ENCODE measurements around the gene PAM. TPM values are rescaled to one million over a fixed set of nuclear protein-coding genes. Genes with fewer than 3 reads are reported as not detected.
A peak's percentile ranks its signal among the peaks of the same experiment; 100 is the strongest.
"Not testable (repeated sequence)": the region's sequence is repeated elsewhere in the genome, so short reads cannot be mapped to it uniquely, and the experiment has no call there.

PAM gene
- total and polyA plus RNA-seq, 12 donors, result 234 to 580 (median 397) TPM

GRCh38 chr5:103036601-103037000, 281.5 kb downstream of the PAM start:
- Histone ChIP-seq H3K9me3 (replicated peaks in 1 of 3) (no peaks in the 10 kb centered on the region), H3K4me3 (no peak overlapping the region), H3K27me3 (no peaks in the 10 kb centered on the region), H3K36me3 (replicated peaks in 1 of 2) (no peaks in the 10 kb centered on the region), H3K4me1 (replicated peaks in 1 of 2) (no peaks in the 10 kb centered on the region), H3K27ac (no peak overlapping the region)
- intact Hi-C loops (cut with DNase I), result no loop called here
- DNase-seq, result no peak
- WGBS, 4 donors, result 88 to 96% (median 94%) methylated on average over 2 of the region's 2 CpGs
- TF ChIP-seq POLR2A (IDR thresholded peaks at IDR 0.05) (no peak), CTCF (IDR thresholded peaks at IDR 0.05) (no peak)

- Histone ChIP-seq H3K36me3 (replicated peaks in 1 of 2) (no peaks in the 10 kb centered on the region), H3K27ac (no peak overlapping the region), H3K4me3 (no peak overlapping the region), H3K9me3 (replicated peaks in 1 of 3) (no peaks in the 10 kb centered on the region), H3K27me3 (no peaks in the 10 kb centered on the region), H3K4me1 (replicated peaks in 1 of 2) (peaks cover 0 to 2% of the 10 kb centered on the region in 2 donors)
- DNase-seq, result no peak
- intact Hi-C loops (cut with DNase I), result no loop called here
- TF ChIP-seq CTCF (IDR thresholded peaks at IDR 0.05) (no peak), POLR2A (IDR thresholded peaks at IDR 0.05) (no peak)
- WGBS, 4 donors, result 80 to 85% (median 84%) methylated on average over 4 of the region's 4 CpGs
Measured at GRCh38 chr5:103037673-103038455, 282.8 kb downstream of the PAM start.

- no peak for TF ChIP-seq POLR2A (IDR thresholded peaks at IDR 0.05)
- peak; percentile 31 to 75 (median 56) for TF ChIP-seq CTCF (IDR thresholded peaks at IDR 0.05)
- no peaks in the 10 kb centered on the region for H3K27me3 ChIP-seq
- WGBS, 4 donors, result 27 to 34% (median 30%) methylated on average over 4 of the region's 4 CpGs
Measured at GRCh38 chr5:103041071-103041676, 286.1 kb downstream of the PAM start.

GRCh38 chr5:103046706-103047105, 291.6 kb downstream of the PAM start:
- WGBS, 4 donors, result 88 to 94% (median 91%) methylated on average over 19 to 22 of the region's 22 CpGs
- H3K27ac ChIP-seq; H3K27me3 ChIP-seq; H3K4me1 ChIP-seq (replicated peaks in 1 of 2); DNase-seq; H3K9me3 ChIP-seq (replicated peaks in 1 of 3); H3K4me3 ChIP-seq; H3K36me3 ChIP-seq (replicated peaks in 1 of 2): not testable (repeated sequence)
- intact Hi-C loops (cut with DNase I), result loop anchor here in 1 of 2 donors (10.0 kb wide), 1 partner anchor 352 kb away; no protein-coding TSS in a partner anchor

More at GRCh38 chr5:103041071-103041676, 286.1 kb downstream of the PAM start:
- H3K4me1 ChIP-seq (replicated peaks in 1 of 2), result peaks cover 0 to 3% of the 10 kb centered on the region in 2 donors
- no peaks in the 10 kb centered on the region for H3K9me3 ChIP-seq (replicated peaks in 1 of 3)
- no peak overlapping the region for H3K27ac ChIP-seq
- intact Hi-C loops (cut with DNase I), result loop anchor here in 1 of 2 donors (10.0 kb wide), 1 partner anchor 346 kb away; no protein-coding TSS in a partner anchor
- no peaks in the 10 kb centered on the region for H3K36me3 ChIP-seq (replicated peaks in 1 of 2)
- DNase-seq, result no peak
- H3K4me3 ChIP-seq, result no peak overlapping the region
